Suprapubic skin (tissue), 4 donors: Measurements from ENCODE around the gene CCDC63. TPM values are rescaled to one million over a fixed set of nuclear protein-coding genes. Genes with fewer than 3 reads are reported as not detected.

Source experiments
- DNase-seq, 2 donors: peaks; one replicate each; pipeline ENCODE4 v3.0.0-alpha.2; 2019; ENCODE audit warnings: low spot score in 2 of 2
- H3K27ac ChIP-seq: fragments of 200-600 bp; sonication (generic); one replicate; pipeline ENCODE4 v1.5.1; 2019
- H3K27me3 ChIP-seq: fragments of 200-600 bp; sonication (generic); one replicate; pipeline ENCODE4 v1.5.1; 2019
- H3K36me3 ChIP-seq: fragments of 200-600 bp; sonication (generic); one replicate; pipeline ENCODE4 v1.5.1; 2019
- H3K4me1 ChIP-seq: fragments of 200-600 bp; sonication (generic); one replicate; pipeline ENCODE4 v1.5.1; 2019
- H3K4me3 ChIP-seq: fragments of 200-600 bp; sonication (generic); one replicate; pipeline ENCODE4 v1.5.1; 2019; ENCODE audit warnings: mild to moderate bottlenecking
- H3K9me3 ChIP-seq: fragments of 200-600 bp; sonication (generic); one replicate; pipeline ENCODE4 v1.5.1; 2019
- CTCF ChIP-seq, 2 donors: fragments of 200-600 bp in 1 of 2; fragments of 450-650 bp in 1 of 2; sonication (generic) in 1 of 2; IDR thresholded peaks; one replicate each; pipeline ENCODE4 v1.5.1; 2016 to 2019; ENCODE audit warnings: antibody characterized with exemption in 2 of 2, mild to moderate bottlenecking in 1 of 2, moderate library complexity in 1 of 2
- EP300 ChIP-seq: sonication (generic); formaldehyde crosslinking; IDR thresholded peaks from one replicate; pipeline ENCODE4 v1.6.1; 2017; ENCODE audit warnings: antibody characterized with exemption
- POLR2A ChIP-seq, 2 donors: fragments of 450-650 bp; IDR thresholded peaks; one replicate each; pipeline ENCODE4 v1.6.1; 2017; ENCODE audit warnings: antibody characterized with exemption in 2 of 2, mild to moderate bottlenecking in 2 of 2, moderate library complexity in 2 of 2
- POLR2AphosphoS5 ChIP-seq, 3 donors: sonication (generic); formaldehyde crosslinking; IDR thresholded peaks; one replicate each; pipeline ENCODE4 v1.6.1; 2017; ENCODE audit warnings: antibody characterized with exemption in 3 of 3
- WGBS: methylation state at CpG from one replicate; pipeline ENCODE4 v1.1.5; 2018; 5-methylcytosine and 5-hydroxymethylcytosine counted together
- total RNA-seq, 4 donors: library from RNA; depleted of rRNA; stranded (reverse); fragments of >200 nt; gene quantifications; one replicate each; pipeline ENCODE4 v1.1.0, GENCODE V29; 2016

CCDC63 gene
- total RNA-seq, 4 donors from 2014 or later = not detected

GRCh38 chr12:110930348-110931314, 83.8 kb downstream of the CCDC63 start:
- WGBS = 83% methylated on average over 21 of the region's 21 CpGs
- no peak overlapping the region for H3K27ac ChIP-seq
- no peaks in the 10 kb centered on the region for H3K9me3 ChIP-seq
- no peak overlapping the region for H3K4me3 ChIP-seq
- H3K27me3 ChIP-seq = peaks cover 14% of the 10 kb centered on the region
- DNase-seq = no peak
- TF ChIP-seq EP300 = no peak
- no peak for TF ChIP-seq POLR2AphosphoS5 (IDR thresholded peaks at IDR 0.05)
- no peak for TF ChIP-seq POLR2A (IDR thresholded peaks at IDR 0.05)
- TF ChIP-seq CTCF (IDR thresholded peaks at IDR 0.05) = no peak
- H3K36me3 ChIP-seq = no peaks in the 10 kb centered on the region
- H3K4me1 ChIP-seq = no peaks in the 10 kb centered on the region

- 53% methylated on average over 16 of the region's 16 CpGs for WGBS
- DNase-seq = no peak
- peaks cover 16% of the 10 kb centered on the region for H3K27me3 ChIP-seq
These were observed 84.5 kb downstream of the CCDC63 start for GRCh38 chr12:110931315-110931728.

GRCh38 chr12:110932046-110932445, 85.3 kb downstream of the CCDC63 start:
- TF ChIP-seq EP300 = no peak
- DNase-seq = no peak
- H3K27me3 ChIP-seq = peaks cover 23% of the 10 kb centered on the region

More at GRCh38 chr12:110931315-110931728, 84.5 kb downstream of the CCDC63 start:
- TF ChIP-seq EP300 (no peak), CTCF (IDR thresholded peaks at IDR 0.05) (no peak), POLR2AphosphoS5 (IDR thresholded peaks at IDR 0.05) (no peak)
- no peaks in the 10 kb centered on the region for H3K9me3 ChIP-seq
- H3K36me3 ChIP-seq = no peaks in the 10 kb centered on the region
- H3K4me3 ChIP-seq = no peak overlapping the region
- H3K27ac ChIP-seq = no peak overlapping the region
- H3K4me1 ChIP-seq = no peaks in the 10 kb centered on the region

GRCh38 chr12:110933326-110933974, 86.7 kb downstream of the CCDC63 start:
- H3K4me3 ChIP-seq = no peak overlapping the region
- no peak overlapping the region for H3K27ac ChIP-seq
- H3K36me3 ChIP-seq = no peaks in the 10 kb centered on the region
- H3K4me1 ChIP-seq = peaks cover 5% of the 10 kb centered on the region
- 92% methylated on average over 16 of the region's 16 CpGs for WGBS
- H3K27me3 ChIP-seq = peaks cover 28% of the 10 kb centered on the region
- no peak for DNase-seq
- TF ChIP-seq POLR2A (IDR thresholded peaks at IDR 0.05) (no peak), POLR2AphosphoS5 (IDR thresholded peaks at IDR 0.05) (no peak), EP300 (no peak), CTCF (IDR thresholded peaks at IDR 0.05) (no peak)
- H3K9me3 ChIP-seq = no peaks in the 10 kb centered on the region

More at GRCh38 chr12:110932046-110932445, 85.3 kb downstream of the CCDC63 start:
- 43% methylated on average over 11 of the region's 11 CpGs for WGBS
- Histone ChIP-seq H3K4me3 (no peak overlapping the region), H3K9me3 (no peaks in the 10 kb centered on the region), H3K27ac (no peak overlapping the region), H3K36me3 (no peaks in the 10 kb centered on the region), H3K4me1 (peaks cover 3% of the 10 kb centered on the region)

GRCh38 chr12:110934093-110934852, 87.5 kb downstream of the CCDC63 start:
- no peak for DNase-seq
- no peak overlapping the region for H3K27ac ChIP-seq
- H3K36me3 ChIP-seq = no peaks in the 10 kb centered on the region
- H3K9me3 ChIP-seq = no peaks in the 10 kb centered on the region
- peaks cover 31% of the 10 kb centered on the region for H3K27me3 ChIP-seq
- H3K4me3 ChIP-seq = no peak overlapping the region
- peaks cover 5% of the 10 kb centered on the region for H3K4me1 ChIP-seq
- TF ChIP-seq CTCF (IDR thresholded peaks at IDR 0.05) (no peak), EP300 (no peak), POLR2AphosphoS5 (IDR thresholded peaks at IDR 0.05) (no peak), POLR2A (IDR thresholded peaks at IDR 0.05) (no peak)
- 67% methylated on average over 3 of the region's 3 CpGs for WGBS
